Activated T-helper 1 cell treated with anti-CD3 and anti-CD28 coated beads, Interleukin-2, amount 50 U/mL, for 16 hours (primary cell): ENCODE results near the gene ASTN2.

Experiments used
- DNase-seq, 2 donors: peaks; one replicate each; pipeline ENCODE4 v3.0.0-alpha.2; 2020; ENCODE audit warnings: low read depth in 1 of 2, low spot score in 1 of 2

The ASTN2 gene

DNA sequence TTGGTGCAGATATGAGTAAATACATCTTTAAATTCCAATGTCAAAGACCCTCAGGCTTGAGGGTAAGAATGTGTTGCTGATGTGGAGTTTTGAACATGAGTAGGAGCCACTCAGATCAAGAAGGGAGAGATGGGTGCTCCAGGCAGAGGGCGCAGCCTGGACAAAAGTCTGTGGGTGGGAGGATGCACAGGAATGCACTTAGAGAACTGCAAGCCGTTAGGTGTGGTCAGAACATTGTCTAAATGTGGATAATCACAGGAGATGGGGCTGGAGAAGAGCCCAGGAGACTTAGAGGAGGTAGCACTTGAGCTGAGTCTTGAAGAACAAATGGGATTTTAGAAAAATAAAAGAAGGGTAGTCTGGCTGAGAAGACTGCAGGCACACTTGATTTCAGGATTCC is 1005.7 kb downstream of the ASTN2 start:
- no peak for DNase-seq

DNA sequence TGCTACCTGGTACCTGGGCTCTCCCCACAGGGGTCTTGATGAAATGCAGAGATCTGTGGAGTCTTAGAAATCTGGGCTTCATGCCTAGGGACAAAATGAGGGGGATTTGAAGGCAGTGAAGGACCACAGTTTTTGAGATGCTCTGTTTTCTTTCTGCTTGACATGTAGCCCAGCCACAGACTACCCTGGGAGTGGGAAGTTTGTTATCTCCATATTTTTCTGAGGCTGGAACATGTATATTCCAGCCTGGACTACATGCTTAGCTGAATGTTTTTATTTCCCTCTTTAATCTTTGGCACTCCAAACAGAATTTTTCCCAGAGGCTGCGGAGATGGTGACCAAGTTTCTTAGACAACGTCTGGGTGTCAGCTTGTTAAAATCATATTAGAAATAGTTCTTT is 1008.4 kb downstream of the ASTN2 start:
- no peak for DNase-seq

DNA sequence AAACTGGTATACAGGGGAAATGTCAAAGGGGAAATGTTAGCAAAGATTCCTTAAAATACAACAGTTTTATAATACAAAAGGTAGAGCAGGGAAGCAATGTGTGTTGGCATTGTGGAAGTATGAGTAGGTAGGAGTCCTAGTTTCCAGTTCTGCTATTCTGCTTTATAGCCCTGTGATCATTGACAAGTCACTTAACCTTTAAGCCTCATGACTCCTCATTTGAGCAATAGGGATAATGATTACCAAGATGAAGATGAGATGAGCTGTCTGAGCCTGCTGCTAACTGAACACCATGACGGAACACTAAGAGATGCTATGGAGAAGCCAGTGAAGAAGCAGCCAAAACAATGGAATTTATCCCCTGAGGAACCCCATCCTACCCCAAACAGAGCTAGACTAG is 1009.5 kb downstream of the ASTN2 start:
- DNase-seq: no peak

- no peak for DNase-seq
These were observed 1010.6 kb downstream of the ASTN2 start for GRCh38 chr9:116404228-116404627.

GRCh38 chr9:116403171-116403570 is 1011.7 kb downstream of the ASTN2 start:
- DNase-seq: no peak

DNA sequence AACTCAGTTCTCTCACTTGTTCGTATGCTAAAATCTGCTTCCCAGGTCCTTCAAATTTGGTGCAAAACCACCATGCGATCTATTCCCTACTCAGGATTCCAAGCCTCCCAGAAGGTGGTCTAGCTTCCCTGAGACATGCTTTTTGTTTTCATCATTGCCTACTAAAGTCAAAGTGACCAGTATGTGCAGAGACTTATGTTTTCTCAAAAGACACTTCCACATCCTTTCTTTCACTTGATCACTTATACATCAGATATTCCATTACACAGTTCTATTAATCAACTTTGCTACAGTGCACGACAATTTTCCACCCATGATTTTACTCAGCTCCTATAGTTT is 1019.2 kb downstream of the ASTN2 start:
- no peak for DNase-seq

DNA sequence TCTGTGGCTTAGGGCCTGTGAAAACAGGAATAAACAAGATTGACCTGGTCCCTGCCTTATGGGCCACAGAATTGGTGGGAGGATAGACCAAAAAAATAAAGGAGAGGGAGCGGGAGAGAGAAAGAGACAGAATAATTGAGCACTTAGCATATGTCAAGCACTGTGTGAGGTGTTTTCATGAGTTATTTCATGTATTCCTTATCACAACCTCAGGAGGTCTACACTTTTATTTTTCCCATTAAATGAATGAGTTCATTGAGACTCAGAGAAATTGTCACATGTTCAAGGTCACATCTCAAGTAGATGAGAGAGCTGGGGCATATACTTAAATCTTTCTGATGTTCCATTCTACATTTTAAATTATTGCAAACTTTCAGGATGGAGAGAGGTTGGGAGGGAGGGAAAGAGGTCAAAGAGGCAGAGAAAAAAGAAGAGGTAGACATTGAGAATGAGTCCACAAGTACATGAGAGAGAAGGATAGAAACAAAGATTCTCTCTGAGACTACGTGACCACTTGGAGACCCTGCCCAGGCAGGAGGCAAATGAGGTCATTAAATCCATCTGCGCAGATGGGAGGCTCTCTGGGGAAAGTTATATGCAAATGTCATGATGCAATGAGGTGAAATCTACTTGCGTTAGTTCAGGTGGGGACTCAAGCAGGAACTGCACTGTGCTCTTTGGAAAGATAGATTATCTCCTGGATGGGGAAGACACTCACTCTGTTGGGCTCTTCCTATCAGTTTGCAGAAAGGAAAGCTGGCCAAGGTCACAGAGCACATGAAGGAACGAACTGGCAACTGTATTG is 1019.8 kb downstream of the ASTN2 start:
- no peak for DNase-seq

- no peak for DNase-seq
These were observed 1020.8 kb downstream of the ASTN2 start for GRCh38 chr9:116394070-116394469.

DNA sequence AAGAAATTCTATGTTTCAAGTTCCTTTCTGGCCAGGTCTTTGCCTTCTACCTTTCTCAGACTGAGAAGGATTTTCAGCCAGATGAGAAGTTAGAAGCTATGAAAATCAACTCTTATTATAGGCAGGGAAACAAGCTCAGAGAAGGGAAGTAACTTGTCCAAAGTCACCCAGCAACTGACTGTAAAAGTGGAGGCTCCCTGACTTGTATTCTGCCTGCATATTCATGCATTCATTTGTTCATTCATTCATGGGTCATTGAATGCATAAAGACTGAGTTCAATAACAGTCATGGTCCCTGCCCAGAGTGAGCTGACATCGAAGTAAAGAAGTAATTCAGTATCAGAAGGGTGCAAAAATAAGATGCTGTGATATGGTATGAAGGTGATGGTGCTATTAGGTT is 1021.7 kb downstream of the ASTN2 start:
- no peak for DNase-seq

GRCh38 chr9:116391306-116391900 is 1023.5 kb downstream of the ASTN2 start:
- no peak for DNase-seq

GRCh38 chr9:116390303-116391228 is 1024.3 kb downstream of the ASTN2 start:
- DNase-seq: no peak

- no peak for DNase-seq
These were observed 1025.1 kb downstream of the ASTN2 start for GRCh38 chr9:116389541-116390302.

- no peak for DNase-seq
These were observed 1026.7 kb downstream of the ASTN2 start for GRCh38 chr9:116387934-116388698.

- no peak for DNase-seq
These were observed 1030.9 kb downstream of the ASTN2 start for GRCh38 chr9:116383936-116384335.

- no peak for DNase-seq
These were observed 1031.7 kb downstream of the ASTN2 start for GRCh38 chr9:116383133-116383532.

GRCh38 chr9:116382053-116382452 is 1032.8 kb downstream of the ASTN2 start:
- no peak for DNase-seq

DNA sequence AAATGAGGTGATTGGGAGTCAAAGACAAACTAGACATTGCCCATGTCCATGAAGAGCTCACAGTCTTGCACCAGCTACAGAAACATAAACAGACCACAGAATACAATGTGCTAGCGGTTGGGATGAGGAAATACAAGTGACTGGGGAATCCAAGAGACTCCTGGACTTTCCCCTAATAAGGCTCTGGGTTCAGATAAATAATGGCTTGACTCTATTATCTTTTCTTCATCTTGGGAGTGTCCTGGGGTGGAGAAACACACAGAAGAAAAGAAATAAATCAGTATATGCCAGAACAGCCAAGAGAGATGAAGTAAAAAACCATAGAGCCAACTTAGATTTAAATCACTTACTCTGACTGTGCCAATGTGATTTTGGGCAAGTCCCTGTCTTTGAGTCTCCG is 1033.5 kb downstream of the ASTN2 start:
- DNase-seq: no peak

DNA sequence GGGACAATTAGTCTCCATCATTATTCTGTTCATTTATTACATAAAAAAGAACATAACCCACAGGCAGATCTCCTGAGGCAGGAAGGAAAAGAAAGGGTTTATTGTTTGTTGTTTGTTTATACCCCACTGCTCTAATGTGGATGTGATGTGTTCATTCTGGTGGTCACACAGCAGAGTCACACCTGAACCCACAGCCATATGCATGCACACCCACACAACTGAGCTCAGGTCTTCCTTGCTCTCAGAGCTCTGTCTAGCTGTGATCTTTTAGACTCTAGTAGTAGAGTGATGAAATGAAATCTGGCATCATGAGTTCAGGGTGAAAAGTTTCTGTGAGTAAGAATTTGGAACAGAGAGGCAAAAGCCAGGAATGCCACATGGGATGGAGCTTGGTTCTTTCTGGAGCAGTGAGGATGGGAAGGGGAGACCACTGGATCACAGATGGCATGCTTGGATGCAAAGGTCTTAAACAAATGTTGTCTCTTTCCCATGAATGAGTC is 1034.3 kb downstream of the ASTN2 start:
- no peak for DNase-seq

DNA sequence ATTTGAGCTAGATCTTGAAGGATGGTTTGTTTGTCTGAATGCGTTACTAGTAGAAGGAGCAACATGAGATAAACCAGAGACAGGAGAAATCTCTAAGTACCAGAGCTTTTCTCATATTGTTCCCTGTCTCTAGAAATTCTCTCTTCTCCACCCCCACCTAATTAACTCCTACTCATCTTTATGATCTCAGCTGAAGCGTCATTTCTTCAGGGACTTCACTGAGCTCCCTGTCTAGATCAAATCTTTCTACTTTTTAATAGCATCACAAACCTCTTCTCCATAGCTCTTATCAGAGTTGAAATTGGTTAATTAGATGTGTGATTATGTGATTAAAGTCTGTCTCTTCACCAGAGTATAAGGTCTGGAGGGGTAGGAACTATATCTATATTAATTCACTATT is 1035.0 kb downstream of the ASTN2 start:
- DNase-seq: no peak

- no peak for DNase-seq
These were observed 1036.0 kb downstream of the ASTN2 start for GRCh38 chr9:116378873-116379272.
